ENCODE data around the gene TMEM213. TPM values are rescaled to one million over a fixed set of nuclear protein-coding genes. Genes with fewer than 3 reads are reported as not detected.
A peak's percentile ranks its signal among the peaks of the same experiment; 100 is the strongest.

The TMEM213 gene
- total and polyA plus RNA-seq, 2 of the 13 experiments (the other 11 are each of a cell fraction or from before 2014, with no cell fraction given): not detected

- TF ChIP-seq RARG (CRISPR knock-in tag; IDR thresholded peaks at IDR 0.05; ENCODE audit: low read depth) (no peak), CEBPB (IDR thresholded peaks at IDR 0.05; ENCODE audit: borderline replicate concordance, low read depth, low read length) (peak; percentile 86), ZHX1 (CRISPR knock-in tag; IDR thresholded peaks at IDR 0.05; ENCODE audit: low read depth) (no peak), ZBTB8A (CRISPR knock-in tag; IDR thresholded peaks at IDR 0.05; ENCODE audit: borderline replicate concordance, low read depth) (no peak), MEIS1 (CRISPR knock-in tag; IDR thresholded peaks at IDR 0.05; ENCODE audit: borderline replicate concordance) (no peak), ZBTB42 (CRISPR knock-in tag; IDR thresholded peaks at IDR 0.05) (no peak), ZNF407 (CRISPR knock-in tag; IDR thresholded peaks at IDR 0.05; ENCODE audit: not compliant biosample characterization) (no peak), GRHL1 (CRISPR knock-in tag; conservative IDR thresholded peaks at IDR 0.05) (no peak), ZNF781 (CRISPR knock-in tag; IDR thresholded peaks at IDR 0.05; ENCODE audit: borderline replicate concordance, not compliant biosample characterization) (no peak), ZNF20 (CRISPR knock-in tag; IDR thresholded peaks at IDR 0.05) (no peak), FOSL1 (CRISPR knock-in tag; IDR thresholded peaks at IDR 0.05; ENCODE audit: borderline replicate concordance) (no peak), ZNF460 (CRISPR knock-in tag; IDR thresholded peaks at IDR 0.05; ENCODE audit: borderline replicate concordance) (peak; percentile 79), RNF2 (conservative IDR thresholded peaks at IDR 0.05; ENCODE audit: low read depth) (no peak), ZNF441 (CRISPR knock-in tag; IDR thresholded peaks at IDR 0.05; ENCODE audit: borderline replicate concordance) (no peak), ZNF12 (CRISPR knock-in tag; IDR thresholded peaks at IDR 0.05) (no peak), CEBPG (CRISPR knock-in tag; IDR thresholded peaks at IDR 0.05) (peak; percentile 91), FIP1L1 (IDR thresholded peaks at IDR 0.05; ENCODE audit: borderline replicate concordance, insufficient read depth, low read depth, low read length) (no peak), BCL6 (CRISPR knock-in tag; IDR thresholded peaks at IDR 0.05) (no peak)
Observed at GRCh38 chr7:138829335-138829734, 31.5 kb downstream of the TMEM213 start (continued).

Data from HepG2 (cell line).